ENCODE results near the gene FOXE1. TPM values are rescaled to one million over a fixed set of nuclear protein-coding genes. Genes with fewer than 3 reads are reported as not detected.

FOXE1 gene
- total RNA-seq, 1 experiment from 2014 or later = not detected

DNA sequence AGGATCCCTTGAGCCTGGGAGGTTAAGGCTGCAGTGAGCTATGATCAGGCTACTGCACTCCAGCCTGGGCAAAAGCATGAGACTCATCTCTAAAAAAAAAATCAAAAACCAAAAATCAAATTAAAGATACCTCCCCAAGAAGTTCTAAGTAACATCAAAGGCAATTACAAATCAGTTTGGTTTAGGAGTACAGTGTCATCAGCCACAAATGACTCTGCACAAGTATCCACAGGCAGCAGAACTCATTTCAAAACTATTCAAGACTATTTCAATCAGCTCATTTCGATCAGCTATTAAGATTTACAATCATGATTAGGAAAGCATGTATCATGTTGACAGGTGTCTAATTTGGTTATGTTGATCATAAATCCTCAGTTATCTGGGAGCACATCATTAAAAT, 50.2 kb downstream of the FOXE1 start:
- H3K9me3 ChIP-seq (ENCODE audit: control insufficient read depth in 1 of 2, insufficient read depth in 1 of 2, low read depth in 1 of 2, low read length in 2 of 2) = no peaks in the 10 kb centered on the region
- H3K36me3 ChIP-seq (ENCODE audit: control insufficient read depth in 1 of 2, insufficient read depth in 2 of 2, low read length in 2 of 2) = no peaks in the 10 kb centered on the region; a peak in 1 of 4 replicates
- ATAC-seq (no peak), DNase-seq (ENCODE audit: low read depth, low spot score) (no peak)
- no peak overlapping the region for H3K9ac ChIP-seq (ENCODE audit: low read length)
- no peak overlapping the region for H3K27ac ChIP-seq (ENCODE audit: low read depth, low read length)
- no peaks in the 10 kb centered on the region for H4K20me1 ChIP-seq (ENCODE audit: insufficient read depth)
- no peaks in the 10 kb centered on the region for H3K79me2 ChIP-seq (ENCODE audit: insufficient read depth, low read length)
- ChIA-PET CTCF (interaction anchor here (1.2 to 3.5 kb wide), 3 partner anchors 13 to 79 kb away, joined by 3 to 30 read pairs (median 5); no protein-coding TSS in a partner anchor), RAD21 (ENCODE audit: low non-redundant PET in 1 of 2, low total read pairs in 2 of 2, uncharacterized antibody in 2 of 2, unreplicated experiment in 2 of 2) (no interaction called here), POLR2A (no interaction called here)
- no peak for TF ChIP-seq EGR1 (IDR thresholded peaks at IDR 0.05; ENCODE audit: low read depth)
- no peak for TF ChIP-seq POLR2AphosphoS5 (IDR thresholded peaks at IDR 0.05; ENCODE audit: low read depth, low read length)
- TF ChIP-seq, protein P1, sequence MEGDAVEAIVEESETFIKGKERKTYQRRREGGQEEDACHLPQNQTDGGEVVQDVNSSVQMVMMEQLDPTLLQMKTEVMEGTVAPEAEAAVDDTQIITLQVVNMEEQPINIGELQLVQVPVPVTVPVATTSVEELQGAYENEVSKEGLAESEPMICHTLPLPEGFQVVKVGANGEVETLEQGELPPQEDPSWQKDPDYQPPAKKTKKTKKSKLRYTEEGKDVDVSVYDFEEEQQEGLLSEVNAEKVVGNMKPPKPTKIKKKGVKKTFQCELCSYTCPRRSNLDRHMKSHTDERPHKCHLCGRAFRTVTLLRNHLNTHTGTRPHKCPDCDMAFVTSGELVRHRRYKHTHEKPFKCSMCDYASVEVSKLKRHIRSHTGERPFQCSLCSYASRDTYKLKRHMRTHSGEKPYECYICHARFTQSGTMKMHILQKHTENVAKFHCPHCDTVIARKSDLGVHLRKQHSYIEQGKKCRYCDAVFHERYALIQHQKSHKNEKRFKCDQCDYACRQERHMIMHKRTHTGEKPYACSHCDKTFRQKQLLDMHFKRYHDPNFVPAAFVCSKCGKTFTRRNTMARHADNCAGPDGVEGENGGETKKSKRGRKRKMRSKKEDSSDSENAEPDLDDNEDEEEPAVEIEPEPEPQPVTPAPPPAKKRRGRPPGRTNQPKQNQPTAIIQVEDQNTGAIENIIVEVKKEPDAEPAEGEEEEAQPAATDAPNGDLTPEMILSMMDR (IDR thresholded peaks at IDR 0.05 in 2 of 3, conservative IDR thresholded peaks at IDR 0.05 in 1 of 3; ENCODE audit: borderline replicate concordance in 1 of 3, insufficient read depth in 1 of 3, low read depth in 2 of 3, low read length in 2 of 3) = no peak
- no peak for TF ChIP-seq YY1 (IDR thresholded peaks at IDR 0.05; ENCODE audit: extremely low read depth, insufficient replicate concordance, low read depth, low read length)
- no peak for TF ChIP-seq CBX3 (IDR thresholded peaks at IDR 0.05; ENCODE audit: low read depth)
- no peak for TF ChIP-seq TCF7L2 (IDR thresholded peaks at IDR 0.05; ENCODE audit: borderline replicate concordance, extremely low read depth, insufficient read depth, insufficient read length)
- no peak for TF ChIP-seq CEBPB (IDR thresholded peaks at IDR 0.05; ENCODE audit: low read depth)
- TF ChIP-seq, protein P2, sequence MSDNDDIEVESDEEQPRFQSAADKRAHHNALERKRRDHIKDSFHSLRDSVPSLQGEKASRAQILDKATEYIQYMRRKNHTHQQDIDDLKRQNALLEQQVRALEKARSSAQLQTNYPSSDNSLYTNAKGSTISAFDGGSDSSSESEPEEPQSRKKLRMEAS (IDR thresholded peaks at IDR 0.05) = no peak
- no peak for TF ChIP-seq SIN3A (IDR thresholded peaks at IDR 0.05; ENCODE audit: low read depth)
- no peak for TF ChIP-seq FOSL1 (IDR thresholded peaks at IDR 0.05; ENCODE audit: low read depth)
- no peak for TF ChIP-seq EZH2phosphoT487 (IDR thresholded peaks at IDR 0.05; ENCODE audit: borderline replicate concordance)
- no peak for TF ChIP-seq POLR2A (IDR thresholded peaks at IDR 0.05; ENCODE audit: borderline replicate concordance, extremely low read depth, insufficient read depth, insufficient read length)
- TF ChIP-seq, protein P3, sequence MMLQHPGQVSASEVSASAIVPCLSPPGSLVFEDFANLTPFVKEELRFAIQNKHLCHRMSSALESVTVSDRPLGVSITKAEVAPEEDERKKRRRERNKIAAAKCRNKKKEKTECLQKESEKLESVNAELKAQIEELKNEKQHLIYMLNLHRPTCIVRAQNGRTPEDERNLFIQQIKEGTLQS (IDR thresholded peaks at IDR 0.05) = no peak
- TF ChIP-seq, protein P4, sequence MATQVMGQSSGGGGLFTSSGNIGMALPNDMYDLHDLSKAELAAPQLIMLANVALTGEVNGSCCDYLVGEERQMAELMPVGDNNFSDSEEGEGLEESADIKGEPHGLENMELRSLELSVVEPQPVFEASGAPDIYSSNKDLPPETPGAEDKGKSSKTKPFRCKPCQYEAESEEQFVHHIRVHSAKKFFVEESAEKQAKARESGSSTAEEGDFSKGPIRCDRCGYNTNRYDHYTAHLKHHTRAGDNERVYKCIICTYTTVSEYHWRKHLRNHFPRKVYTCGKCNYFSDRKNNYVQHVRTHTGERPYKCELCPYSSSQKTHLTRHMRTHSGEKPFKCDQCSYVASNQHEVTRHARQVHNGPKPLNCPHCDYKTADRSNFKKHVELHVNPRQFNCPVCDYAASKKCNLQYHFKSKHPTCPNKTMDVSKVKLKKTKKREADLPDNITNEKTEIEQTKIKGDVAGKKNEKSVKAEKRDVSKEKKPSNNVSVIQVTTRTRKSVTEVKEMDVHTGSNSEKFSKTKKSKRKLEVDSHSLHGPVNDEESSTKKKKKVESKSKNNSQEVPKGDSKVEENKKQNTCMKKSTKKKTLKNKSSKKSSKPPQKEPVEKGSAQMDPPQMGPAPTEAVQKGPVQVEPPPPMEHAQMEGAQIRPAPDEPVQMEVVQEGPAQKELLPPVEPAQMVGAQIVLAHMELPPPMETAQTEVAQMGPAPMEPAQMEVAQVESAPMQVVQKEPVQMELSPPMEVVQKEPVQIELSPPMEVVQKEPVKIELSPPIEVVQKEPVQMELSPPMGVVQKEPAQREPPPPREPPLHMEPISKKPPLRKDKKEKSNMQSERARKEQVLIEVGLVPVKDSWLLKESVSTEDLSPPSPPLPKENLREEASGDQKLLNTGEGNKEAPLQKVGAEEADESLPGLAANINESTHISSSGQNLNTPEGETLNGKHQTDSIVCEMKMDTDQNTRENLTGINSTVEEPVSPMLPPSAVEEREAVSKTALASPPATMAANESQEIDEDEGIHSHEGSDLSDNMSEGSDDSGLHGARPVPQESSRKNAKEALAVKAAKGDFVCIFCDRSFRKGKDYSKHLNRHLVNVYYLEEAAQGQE (IDR thresholded peaks at IDR 0.05; ENCODE audit: low read depth) = no peak
- TF ChIP-seq, protein P5, sequence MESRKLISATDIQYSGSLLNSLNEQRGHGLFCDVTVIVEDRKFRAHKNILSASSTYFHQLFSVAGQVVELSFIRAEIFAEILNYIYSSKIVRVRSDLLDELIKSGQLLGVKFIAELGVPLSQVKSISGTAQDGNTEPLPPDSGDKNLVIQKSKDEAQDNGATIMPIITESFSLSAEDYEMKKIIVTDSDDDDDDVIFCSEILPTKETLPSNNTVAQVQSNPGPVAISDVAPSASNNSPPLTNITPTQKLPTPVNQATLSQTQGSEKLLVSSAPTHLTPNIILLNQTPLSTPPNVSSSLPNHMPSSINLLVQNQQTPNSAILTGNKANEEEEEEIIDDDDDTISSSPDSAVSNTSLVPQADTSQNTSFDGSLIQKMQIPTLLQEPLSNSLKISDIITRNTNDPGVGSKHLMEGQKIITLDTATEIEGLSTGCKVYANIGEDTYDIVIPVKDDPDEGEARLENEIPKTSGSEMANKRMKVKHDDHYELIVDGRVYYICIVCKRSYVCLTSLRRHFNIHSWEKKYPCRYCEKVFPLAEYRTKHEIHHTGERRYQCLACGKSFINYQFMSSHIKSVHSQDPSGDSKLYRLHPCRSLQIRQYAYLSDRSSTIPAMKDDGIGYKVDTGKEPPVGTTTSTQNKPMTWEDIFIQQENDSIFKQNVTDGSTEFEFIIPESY (IDR thresholded peaks at IDR 0.05; ENCODE audit: extremely low read depth, insufficient replicate concordance, low read length) = no peak
- no peak for TF ChIP-seq SRF (IDR thresholded peaks at IDR 0.05; ENCODE audit: low read depth)
- TF ChIP-seq EZH2 (IDR thresholded peaks at IDR 0.05) = no peak
- H3K27me3 ChIP-seq (ENCODE audit: insufficient read depth, low read length) = no peaks in the 10 kb centered on the region
- intact Hi-C loops (cut with micrococcal nuclease) = loop anchor here (5.0 kb wide), 1 partner anchor 436 kb away; no protein-coding TSS in a partner anchor
- no peaks in the 10 kb centered on the region for H3K4me1 ChIP-seq (ENCODE audit: control insufficient read depth in 1 of 2, insufficient read depth in 2 of 2, low read length in 2 of 2)
- H3K4me3 ChIP-seq (replicated peaks in 1 of 2; ENCODE audit: low read depth in 1 of 2, low read length in 2 of 2) = no peak overlapping the region
- no TSS peak for BruUV-seq (replicated peaks)
- H3K9me2 ChIP-seq (ENCODE audit: insufficient read depth) = no peaks in the 10 kb centered on the region
- no peak overlapping the region for H2AFZ ChIP-seq (ENCODE audit: low read depth, low read length, poor library complexity, severe bottlenecking)
- no peak overlapping the region for H3K4me2 ChIP-seq (ENCODE audit: low read length)

Measured in HCT116 (cell line).